Mesothelial cell of epicardium (in vitro differentiated cells): ENCODE measurements around the gene COIL. TPM values are rescaled to one million over a fixed set of nuclear protein-coding genes. Genes with fewer than 3 reads are reported as not detected.

Source experiments
- DNase-seq, 2 experiments: peaks; one replicate each; pipeline ENCODE4 v3.0.0; 2021; ENCODE audit warnings: low spot score in 2 of 2; ENCODE audit not compliant: unreplicated experiment in 2 of 2
- H3K27ac Mint-ChIP-seq: 2 replicates; pipeline ENCODE4 v1.8.0; 2021; ENCODE audit warnings: mixed read lengths
- H3K27me3 Mint-ChIP-seq: 2 replicates; pipeline ENCODE4 v1.8.0; 2021; ENCODE audit warnings: low read depth, mixed read lengths
- H3K36me3 Mint-ChIP-seq: 2 replicates; pipeline ENCODE4 v1.8.0; 2021; ENCODE audit warnings: mixed read lengths
- H3K4me1 Mint-ChIP-seq: 2 replicates; pipeline ENCODE4 v1.8.0; 2021; ENCODE audit warnings: mixed read lengths
- H3K4me3 Mint-ChIP-seq: 2 replicates; pipeline ENCODE4 v1.8.0; 2021; ENCODE audit warnings: mild to moderate bottlenecking, moderate library complexity, mixed read lengths
- H3K9me3 Mint-ChIP-seq: 2 replicates; pipeline ENCODE4 v1.8.0; 2021; ENCODE audit warnings: mixed read lengths
- total RNA-seq: library from RNA; stranded (reverse); gene quantifications from 3 replicates; pipeline ENCODE4 v1.2.1, GENCODE V29; 2021
- TF ChIP-seq, protein P1 (sequence below): fragments of 200-600 bp; sonication (generic); IDR thresholded peaks from one replicate; pipeline ENCODE4 v1.5.0; 2021; ENCODE audit warnings: antibody characterized with exemption; ENCODE audit not compliant: unreplicated experiment

COIL gene
- total RNA-seq, 1 donor from 2014 or later, result 23.0 TPM

DNA sequence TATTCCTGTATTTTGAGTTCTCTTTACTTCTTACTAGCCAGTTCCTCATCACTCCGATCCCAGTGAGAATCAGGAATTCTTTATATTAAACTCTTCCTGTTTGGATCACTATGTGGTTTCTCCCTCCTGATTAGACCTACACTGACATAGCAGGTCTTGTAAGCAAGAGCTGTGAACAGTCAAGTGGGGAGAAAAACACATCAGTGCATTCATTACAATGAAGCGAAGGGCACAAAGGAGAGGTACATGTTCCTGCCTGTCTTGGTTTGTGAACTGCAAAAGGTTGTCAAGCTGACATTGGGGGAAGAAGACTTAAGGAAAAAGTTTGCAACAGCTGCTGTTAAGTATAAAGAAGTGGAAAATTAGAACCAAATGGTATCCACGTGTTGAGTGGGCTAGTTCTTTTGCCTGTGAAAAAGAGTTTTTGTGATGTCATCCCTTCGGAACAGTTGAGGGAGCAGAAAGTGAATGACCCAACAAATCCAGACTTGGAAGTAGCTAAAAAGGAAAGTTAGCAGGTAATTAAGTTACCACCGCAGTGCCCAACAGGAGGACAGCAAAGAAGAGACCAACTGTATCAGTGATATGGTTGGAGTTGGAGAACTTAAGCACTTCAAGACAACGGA, 24.0 kb downstream of the COIL start:
- no peaks in the 10 kb centered on the region for H3K4me1 Mint-ChIP-seq
- no peaks in the 10 kb centered on the region for H3K27me3 Mint-ChIP-seq
- TF ChIP-seq, protein P1, sequence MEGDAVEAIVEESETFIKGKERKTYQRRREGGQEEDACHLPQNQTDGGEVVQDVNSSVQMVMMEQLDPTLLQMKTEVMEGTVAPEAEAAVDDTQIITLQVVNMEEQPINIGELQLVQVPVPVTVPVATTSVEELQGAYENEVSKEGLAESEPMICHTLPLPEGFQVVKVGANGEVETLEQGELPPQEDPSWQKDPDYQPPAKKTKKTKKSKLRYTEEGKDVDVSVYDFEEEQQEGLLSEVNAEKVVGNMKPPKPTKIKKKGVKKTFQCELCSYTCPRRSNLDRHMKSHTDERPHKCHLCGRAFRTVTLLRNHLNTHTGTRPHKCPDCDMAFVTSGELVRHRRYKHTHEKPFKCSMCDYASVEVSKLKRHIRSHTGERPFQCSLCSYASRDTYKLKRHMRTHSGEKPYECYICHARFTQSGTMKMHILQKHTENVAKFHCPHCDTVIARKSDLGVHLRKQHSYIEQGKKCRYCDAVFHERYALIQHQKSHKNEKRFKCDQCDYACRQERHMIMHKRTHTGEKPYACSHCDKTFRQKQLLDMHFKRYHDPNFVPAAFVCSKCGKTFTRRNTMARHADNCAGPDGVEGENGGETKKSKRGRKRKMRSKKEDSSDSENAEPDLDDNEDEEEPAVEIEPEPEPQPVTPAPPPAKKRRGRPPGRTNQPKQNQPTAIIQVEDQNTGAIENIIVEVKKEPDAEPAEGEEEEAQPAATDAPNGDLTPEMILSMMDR, result no peak
- DNase-seq, result no peak
- H3K9me3 Mint-ChIP-seq, result peaks cover 9% of the 10 kb centered on the region
- H3K4me3 Mint-ChIP-seq, result no peak overlapping the region
- H3K27ac Mint-ChIP-seq, result no peak overlapping the region
- peaks cover 55% of the 10 kb centered on the region for H3K36me3 Mint-ChIP-seq

GRCh38 chr17:56935461-56935860, 25.4 kb downstream of the COIL start:
- no peaks in the 10 kb centered on the region for H3K27me3 Mint-ChIP-seq
- TF ChIP-seq, protein P1, result no peak
- H3K27ac Mint-ChIP-seq, result no peak overlapping the region
- peaks cover 19% of the 10 kb centered on the region for H3K9me3 Mint-ChIP-seq
- H3K36me3 Mint-ChIP-seq, result peaks cover 50% of the 10 kb centered on the region
- no peak overlapping the region for H3K4me3 Mint-ChIP-seq
- no peak for DNase-seq
- H3K4me1 Mint-ChIP-seq, result no peaks in the 10 kb centered on the region

DNA sequence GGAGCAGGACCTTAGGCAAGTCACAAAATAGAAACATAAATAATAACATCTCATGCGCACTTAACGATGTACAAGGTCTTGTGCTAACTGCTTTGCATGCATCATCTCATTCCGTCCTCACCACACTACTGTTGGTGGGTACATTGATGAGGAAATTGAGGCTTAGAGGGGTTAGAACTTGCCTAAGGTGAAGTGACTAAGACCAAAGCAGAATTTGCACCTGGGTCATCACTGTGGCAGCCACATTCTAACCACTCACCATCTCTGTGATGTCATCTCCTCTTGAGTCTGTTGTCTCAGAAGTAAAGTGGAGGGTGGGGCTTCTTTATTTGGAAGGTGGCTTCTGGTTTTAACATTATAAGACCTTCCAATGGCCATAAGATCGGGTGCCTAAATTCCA, 26.6 kb downstream of the COIL start:
- Mint-ChIP-seq H3K4me1 (no peaks in the 10 kb centered on the region), H3K27ac (no peak overlapping the region), H3K9me3 (peaks cover 27% of the 10 kb centered on the region), H3K4me3 (no peak overlapping the region), H3K27me3 (no peaks in the 10 kb centered on the region), H3K36me3 (peaks cover 48% of the 10 kb centered on the region)
- TF ChIP-seq, protein P1, result no peak
- no peak for DNase-seq

GRCh38 chr17:56933868-56934267, 27.0 kb downstream of the COIL start:
- Mint-ChIP-seq H3K36me3 (peaks cover 47% of the 10 kb centered on the region), H3K9me3 (peaks cover 29% of the 10 kb centered on the region), H3K4me1 (no peaks in the 10 kb centered on the region), H3K27me3 (no peaks in the 10 kb centered on the region), H3K27ac (no peak overlapping the region), H3K4me3 (no peak overlapping the region)
- TF ChIP-seq, protein P1, result no peak
- no peak for DNase-seq

DNA sequence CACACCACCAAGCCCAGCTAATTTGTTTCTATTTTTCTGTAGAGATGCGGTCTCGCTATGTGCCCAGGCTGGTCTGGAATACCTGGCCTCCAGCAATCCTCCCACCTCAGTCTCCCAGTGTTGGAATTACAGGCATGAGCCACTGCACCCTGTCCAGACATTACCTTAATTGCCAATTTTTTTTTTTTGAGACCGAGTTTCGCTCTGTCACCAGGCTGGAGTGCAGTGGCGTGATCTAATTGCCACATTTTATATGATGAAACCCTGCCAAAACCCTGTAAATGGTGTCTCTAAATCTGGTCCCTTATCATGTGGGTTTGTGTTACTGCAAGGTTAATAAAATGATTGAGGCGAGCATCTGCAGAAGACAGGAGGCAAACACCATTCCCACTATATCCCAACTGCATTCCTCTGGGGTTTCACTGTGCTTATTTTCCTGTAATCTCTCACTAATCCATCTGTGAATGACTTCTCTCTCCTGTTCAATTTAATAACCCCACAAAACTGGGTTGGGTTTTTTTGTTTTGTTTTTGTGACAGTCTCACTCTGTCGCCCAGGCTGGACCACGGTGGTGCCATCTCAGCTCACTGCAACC, 27.6 kb downstream of the COIL start:
- no peak for DNase-seq
- Mint-ChIP-seq H3K9me3 (peaks cover 31% of the 10 kb centered on the region), H3K4me1 (no peaks in the 10 kb centered on the region), H3K36me3 (peaks cover 41% of the 10 kb centered on the region), H3K4me3 (no peak overlapping the region), H3K27ac (no peak overlapping the region), H3K27me3 (no peaks in the 10 kb centered on the region)
- TF ChIP-seq, protein P1, result no peak
